Ishikawa (cell line): ENCODE results near the gene PACS1.

Experiments used
- CREB1 ChIP-seq: IDR thresholded peaks from 2 replicates; pipeline ENCODE4 v1.6.1; 2012; ENCODE audit warnings: low read depth
- EP300 ChIP-seq: IDR thresholded peaks from 2 replicates; pipeline ENCODE4 v1.6.1; 2012; ENCODE audit warnings: borderline replicate concordance
- REST ChIP-seq: IDR thresholded peaks from 2 replicates; pipeline ENCODE4 v1.6.1; 2012; ENCODE audit warnings: low read depth, mild to moderate bottlenecking
- ZBTB7A ChIP-seq: IDR thresholded peaks from 2 replicates; pipeline ENCODE4 v1.6.1; 2012; ENCODE audit warnings: low read depth
- TF ChIP-seq, protein P1 (sequence below): IDR thresholded peaks from 2 replicates; pipeline ENCODE4 v1.6.1; 2012

- no peak for TF ChIP-seq EP300
- TF ChIP-seq ZBTB7A: no peak
- TF ChIP-seq, protein P1, sequence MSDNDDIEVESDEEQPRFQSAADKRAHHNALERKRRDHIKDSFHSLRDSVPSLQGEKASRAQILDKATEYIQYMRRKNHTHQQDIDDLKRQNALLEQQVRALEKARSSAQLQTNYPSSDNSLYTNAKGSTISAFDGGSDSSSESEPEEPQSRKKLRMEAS: no peak
- no peak for TF ChIP-seq REST
- no peak for TF ChIP-seq CREB1
These were observed 114.7 kb downstream of the PACS1 start for GRCh38 chr11:66184728-66185127.
